IPS-NIHi7 (cell line): Measurements from ENCODE around the gene HS3ST6.
"Not testable (repeated sequence)": the region's sequence is repeated elsewhere in the genome, so short reads cannot be mapped to it uniquely, and the experiment has no call there.

Source experiments
- DNase-seq: peaks from one replicate; pipeline ENCODE4 v3.0.0; 2012; ENCODE audit warnings: mixed read lengths; ENCODE audit errors: extremely low spot score

HS3ST6 gene

DNA sequence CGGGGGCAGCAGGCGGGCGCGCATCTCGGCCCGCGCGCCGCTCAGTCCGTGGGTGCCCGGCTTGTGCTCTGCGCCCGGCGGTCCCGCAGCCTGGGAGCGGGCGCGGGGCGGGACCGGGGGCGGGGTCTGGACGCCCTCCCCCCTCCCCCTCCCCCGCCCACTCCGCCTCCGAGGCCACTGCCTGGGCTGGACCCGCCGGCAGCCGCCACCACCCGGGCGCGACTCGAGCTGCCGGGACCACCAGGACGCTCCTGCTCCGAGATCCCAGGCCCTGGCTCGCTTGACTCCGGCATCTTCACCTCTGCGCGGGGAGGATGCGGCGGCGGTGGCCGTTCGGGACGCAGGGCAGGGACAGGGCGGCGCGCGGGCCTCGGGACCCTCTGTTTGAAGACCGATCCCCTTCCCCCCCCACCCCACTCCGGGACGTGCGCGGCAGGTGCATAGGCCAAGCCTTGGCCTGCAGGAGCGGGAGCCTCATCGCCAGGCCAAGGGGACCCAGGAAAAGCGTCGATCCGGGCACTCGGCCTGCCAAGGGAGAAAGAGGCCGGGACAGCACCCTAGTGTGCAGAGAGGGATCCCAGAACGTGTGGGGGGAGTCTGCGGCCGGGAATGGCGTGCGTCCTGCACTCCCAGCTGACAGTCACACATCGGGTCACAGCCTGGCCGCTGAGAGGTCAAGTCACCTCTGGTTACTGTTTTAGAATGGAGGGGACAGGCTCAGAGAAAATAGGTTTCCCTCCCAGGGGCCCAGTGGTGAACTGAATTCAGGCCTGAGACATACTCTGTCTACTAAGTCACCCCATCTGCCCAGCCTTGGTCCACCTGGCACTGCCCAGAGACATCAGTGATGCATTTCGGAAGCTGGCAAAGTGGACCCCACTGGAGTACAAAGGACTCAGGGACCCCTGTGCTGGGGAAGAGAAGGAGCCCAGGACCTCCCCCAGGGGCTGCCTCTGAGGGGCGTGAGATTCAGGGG lies at the start of gene HS3ST6:
HS3ST6 (minus strand) TSS at position 65 of the 976 bp plus-strand sequence. CDS start 92 bp downstream, outside the sequence.
- peak; percentile 67 for DNase-seq

DNA sequence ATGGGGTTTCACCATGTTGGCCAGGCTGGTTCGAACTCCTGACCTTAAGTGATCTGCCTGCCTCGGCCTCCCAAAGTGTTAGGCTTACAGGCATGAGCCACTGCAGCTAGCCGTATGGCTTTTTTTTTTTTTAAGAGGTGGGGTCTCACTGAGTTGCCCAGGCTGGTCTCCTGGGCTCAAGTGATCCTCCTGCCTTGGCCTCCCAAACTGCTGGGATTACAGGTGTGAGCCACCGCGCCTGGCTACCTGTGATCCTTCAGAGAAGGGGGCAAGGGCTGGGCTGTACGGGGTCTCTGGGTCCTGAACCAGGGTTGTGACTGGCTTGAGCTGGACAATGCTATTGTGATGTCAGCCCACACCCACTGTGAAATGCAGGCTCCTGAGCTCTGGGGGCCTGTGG lies 48.2 kb upstream of the HS3ST6 start, which contains the start of gene RNF151:
RNF151 (plus strand) TSS at position 397 of the 400 bp plus-strand sequence. CDS start 26 bp downstream, outside the sequence.
- DNase-seq, result no peak

DNA sequence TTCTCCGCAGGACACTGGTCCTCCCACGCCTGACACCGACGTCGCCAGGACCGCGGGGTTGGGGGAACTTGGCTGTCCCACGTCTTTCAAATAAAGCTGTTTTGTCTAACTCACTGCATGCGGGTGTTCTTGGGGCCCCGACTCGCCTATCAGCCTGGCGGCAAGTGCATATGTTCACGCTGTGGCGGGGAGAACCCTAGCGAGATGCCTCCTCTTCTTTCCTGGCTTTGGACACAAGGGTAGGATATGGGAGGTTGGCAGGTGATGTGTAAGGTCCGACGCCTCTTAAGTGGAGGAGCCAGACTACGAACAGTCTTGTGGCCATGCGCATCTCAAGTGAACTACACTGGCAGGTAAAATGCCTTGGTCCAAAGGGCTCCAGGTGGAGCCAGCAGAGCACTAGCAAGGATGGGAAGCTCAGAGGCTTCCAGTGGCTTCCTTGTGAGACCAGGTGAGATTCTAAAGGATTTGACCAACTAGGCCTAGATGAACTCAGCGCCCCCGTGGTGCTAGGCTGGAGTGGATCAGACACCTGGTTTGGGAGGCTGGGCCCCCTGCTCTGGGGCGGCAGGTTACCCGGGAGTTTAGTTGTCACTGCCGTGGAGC lies 47.3 kb upstream of the HS3ST6 start:
- no peak for DNase-seq

DNA sequence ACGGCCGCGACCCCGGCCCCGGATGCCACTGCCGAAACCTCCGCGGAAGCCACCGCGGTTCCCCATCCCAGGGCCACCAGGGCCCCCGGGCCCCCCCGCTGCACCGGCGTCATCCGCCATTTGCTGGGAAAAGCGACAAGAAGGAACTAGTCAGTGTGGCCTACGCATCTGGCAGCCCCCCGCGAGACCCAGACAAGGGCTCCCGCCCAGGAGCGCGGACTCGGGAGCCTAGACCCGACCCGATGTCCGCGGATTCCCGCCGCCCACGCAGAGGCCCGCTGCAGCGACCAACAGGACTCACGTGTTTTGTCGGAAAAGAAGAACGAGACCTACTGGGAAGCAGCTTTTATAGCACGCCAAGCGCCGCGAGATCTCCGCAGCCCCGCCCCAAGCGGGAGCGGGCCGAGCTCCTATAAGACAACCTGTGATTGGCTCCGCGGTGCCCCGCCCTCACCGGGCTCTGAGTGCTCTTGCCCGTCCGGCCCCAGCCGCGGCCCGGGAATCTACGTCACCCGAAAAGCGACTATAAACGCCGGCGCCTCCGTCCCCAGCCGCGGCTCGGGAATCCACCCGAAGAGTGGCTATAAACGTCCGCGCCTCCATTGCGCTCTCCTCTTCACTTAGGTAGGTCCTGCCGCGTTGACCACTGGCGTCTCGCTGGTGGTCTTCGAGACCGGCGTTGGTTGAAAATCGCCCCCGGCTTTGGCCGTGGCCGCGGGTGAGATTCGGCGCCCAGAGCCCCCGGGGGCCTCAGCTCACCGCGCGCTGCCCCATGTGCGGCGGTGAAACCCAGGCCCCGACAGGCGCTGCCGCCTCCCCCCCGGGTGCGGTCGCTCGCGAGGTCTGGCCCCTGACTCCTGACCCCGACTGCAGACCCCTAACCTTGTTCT lies 46.5 kb upstream of the HS3ST6 start, which contains the start of gene RPS2:
RPS2 (minus strand) TSS at position 321 of the 890 bp plus-strand sequence; CDS start at position 120, 201 bp downstream.
- DNase-seq, result peak; percentile 98

DNA sequence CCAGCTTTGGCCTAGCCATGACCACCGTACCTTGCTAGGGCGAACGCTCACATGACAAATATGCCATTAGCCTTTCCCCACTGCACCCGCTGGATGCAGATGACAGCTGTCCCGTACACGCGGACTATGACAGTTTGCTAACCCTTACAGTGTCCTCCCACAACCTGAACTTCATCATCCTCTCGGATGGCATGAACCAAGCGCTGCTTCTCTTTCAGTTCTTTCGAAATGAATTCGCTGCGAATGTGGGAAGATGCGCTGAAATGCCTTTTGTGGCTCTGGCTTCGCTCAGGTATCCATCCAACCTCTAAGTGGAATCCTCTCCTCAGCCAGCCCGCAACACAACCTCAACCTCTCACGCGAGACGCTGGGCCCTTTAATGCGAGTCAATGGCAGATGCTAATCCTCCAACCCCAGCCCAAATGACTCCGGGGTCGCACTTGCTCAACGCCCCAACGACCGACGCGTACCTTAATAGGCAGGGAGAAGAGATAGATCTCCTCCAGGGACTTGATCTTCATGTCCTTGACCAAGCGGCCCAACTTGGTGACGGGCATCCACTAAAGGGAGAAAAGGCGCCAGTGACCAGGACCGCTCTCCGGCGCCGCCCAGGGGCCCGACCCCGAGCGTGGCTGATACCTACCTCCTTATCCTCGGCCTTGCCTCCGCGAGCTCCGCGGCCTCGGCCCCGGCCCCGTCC lies 45.7 kb upstream of the HS3ST6 start:
- DNase-seq, result no peak

DNA sequence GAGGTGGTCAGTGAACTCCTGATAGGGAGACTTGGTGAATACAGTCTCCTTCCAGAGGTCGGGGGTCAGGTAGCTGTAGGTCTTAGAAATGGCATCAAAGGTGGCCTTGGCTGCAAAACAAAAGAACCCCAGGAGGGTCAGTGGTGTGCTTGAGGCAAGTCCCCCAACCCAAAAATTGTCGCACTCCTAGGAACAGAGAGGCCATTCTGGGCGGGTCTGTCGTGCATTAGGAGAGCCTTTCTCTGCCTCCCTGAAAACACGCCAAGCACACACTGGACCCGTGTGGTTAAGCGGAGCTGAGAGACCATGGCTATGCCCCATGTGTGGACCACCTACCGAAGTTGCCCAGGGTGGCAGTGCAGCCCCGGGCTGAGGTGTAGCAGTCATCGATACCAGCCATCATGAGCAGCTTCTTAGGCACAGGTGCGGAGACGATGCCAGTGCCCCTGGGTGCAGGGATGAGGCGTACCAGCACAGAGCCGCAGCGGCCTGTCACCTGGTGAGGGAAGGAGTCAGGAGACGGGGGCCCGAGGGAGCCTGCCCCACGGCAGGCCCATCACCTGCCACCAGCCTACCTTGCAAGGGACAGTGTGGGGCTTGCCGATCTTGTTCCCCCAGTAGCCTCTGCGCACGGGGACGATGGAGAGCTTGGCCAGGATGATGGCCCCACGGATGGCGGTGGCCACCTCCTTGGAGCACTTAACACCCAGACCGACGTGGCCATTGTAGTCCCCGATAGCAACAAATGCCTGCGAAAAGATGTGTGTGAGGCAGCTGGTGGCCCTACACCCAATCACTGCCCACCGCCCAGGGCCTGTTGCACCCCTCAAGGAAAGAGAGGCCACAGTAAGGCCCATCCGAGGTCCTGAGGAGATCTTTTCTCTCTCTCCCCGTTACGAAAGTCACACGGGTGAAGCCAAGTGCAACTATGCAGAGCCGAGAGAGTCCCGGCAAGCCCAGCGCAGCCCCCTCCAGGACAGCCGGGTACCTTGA lies 44.2 kb upstream of the HS3ST6 start:
- not testable (repeated sequence) for DNase-seq

DNA sequence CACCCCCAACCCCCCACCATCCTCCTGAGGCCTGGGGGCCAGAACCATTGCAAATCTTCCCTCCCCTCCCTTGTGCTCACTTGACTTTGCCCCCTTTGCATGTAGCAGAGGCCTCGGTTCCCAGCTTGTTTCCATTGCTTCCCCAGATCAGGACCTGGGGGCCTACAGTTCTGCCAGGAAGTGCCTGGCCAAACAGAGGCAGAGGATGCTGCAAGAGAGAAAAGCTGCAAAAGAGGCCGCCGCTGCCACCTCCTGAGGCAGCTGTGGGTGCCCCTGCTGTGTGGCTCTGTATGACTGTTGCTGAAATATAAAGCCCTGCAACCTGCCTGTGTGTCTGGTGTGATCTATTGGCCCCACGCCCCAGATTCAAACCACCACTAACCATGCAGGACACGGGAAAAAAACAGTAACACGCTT lies 43.4 kb upstream of the HS3ST6 start:
- no peak for DNase-seq

DNA sequence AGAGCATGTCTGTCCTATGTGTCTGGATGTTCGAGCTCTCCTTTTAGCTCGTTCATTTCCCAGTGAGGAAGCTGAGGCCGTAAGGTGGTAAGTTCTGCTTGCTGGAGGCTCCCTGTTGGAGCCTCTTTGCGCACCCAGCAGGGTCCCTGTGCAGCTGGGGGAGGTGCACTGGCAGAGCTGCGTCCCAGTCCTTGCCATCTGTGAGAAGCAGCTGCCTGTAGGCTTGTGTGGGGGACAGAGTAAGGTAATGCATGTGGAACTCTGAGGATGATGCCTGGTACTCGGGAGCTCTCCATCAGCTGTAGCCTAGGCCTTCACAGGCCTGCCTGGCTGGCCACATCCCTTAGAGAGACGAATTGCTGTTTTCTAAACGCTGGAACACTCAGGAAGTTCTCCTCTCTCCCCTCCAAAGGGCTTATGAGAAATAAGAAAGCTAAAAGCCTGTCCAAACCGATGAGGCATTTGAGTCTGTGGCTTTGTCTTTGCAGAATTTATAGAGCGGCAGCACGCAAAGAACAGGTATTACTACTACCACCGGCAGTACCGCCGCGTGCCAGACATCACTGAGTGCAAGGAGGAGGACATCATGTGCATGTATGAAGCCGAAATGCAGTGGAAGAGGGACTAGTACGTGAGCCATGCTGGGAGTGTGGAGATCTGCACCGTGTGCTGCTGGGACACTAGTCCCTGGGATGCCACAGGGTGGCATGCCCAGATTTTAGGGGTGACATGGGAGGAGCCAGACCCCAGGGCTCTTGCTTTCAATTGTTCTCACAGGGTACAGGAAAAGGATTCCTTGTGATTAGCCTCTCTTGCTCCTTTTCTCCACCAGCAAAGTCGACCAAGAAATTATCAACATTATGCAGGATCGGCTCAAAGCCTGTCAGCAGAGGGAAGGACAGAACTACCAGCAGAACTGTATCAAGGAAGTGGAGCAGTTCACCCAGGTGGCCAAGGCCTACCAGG lies 42.7 kb upstream of the HS3ST6 start:
- no peak for DNase-seq

DNA sequence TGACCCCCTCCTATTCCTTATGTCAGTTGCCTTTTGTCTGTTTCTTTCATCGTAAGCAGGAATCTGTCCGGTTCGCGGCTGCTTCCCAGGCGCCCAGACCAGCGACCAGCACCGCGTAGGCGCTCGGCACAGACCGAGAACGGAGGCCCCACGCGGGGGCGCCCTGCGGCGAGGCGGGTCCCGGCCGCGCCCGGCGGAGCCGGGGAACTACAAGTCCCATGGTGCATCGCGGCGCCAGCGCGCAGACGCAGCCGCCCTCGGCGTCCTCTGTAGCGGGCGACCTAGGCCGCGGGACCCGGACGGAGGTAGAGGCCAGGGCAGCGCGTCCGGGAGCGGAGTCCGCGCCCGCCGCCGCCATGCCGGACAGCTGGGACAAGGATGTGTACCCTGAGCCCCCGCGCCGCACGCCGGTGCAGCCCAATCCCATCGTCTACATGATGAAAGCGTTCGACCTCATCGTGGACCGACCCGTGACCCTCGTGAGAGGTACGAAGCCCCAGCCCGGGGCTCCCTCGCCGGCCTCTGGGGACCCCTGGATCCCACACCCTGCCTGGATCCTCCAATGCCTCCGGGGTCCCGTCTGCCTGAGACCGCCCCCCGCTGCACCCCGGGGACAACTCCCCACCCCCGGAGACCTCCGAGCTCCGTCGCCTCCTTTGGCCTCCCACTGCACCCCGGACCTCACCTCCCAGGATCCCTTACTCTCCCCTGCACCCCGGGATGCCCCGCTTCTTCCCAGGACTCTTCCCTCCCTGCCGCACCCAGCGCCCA lies 41.2 kb upstream of the HS3ST6 start, which contains the start of gene NDUFB10:
NDUFB10 (plus strand) TSS at position 270 of the 771 bp plus-strand sequence; CDS start at position 357, 87 bp downstream.
- DNase-seq, result peak; percentile 85

DNA sequence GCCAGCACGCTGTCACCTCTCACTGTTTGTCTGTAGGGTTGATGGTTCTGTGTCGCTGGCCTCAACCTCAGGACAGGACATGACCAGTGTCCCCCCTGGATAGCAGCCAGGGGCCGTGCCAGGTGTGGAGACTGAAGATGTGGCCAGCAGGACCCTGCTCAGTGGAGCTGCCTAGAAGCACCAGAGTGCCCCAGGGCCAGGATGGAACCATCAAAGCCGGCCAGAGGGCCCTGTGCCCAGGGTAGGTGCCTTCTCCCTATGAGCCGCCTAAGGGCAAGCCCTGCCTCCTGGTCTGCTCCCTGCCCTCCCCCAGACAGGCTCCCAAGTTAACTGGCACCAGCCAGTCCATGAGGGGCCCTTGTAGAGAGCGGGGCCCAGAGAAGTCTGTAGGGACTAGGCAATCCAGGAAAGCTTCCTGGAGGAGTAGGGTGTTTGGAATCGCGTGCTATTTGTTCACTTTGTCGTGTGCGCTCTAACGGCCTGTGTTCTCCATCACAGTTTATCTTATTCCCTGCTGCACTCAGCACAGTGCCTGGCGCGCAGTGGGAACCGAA lies 40.6 kb upstream of the HS3ST6 start:
- DNase-seq, result no peak

DNA sequence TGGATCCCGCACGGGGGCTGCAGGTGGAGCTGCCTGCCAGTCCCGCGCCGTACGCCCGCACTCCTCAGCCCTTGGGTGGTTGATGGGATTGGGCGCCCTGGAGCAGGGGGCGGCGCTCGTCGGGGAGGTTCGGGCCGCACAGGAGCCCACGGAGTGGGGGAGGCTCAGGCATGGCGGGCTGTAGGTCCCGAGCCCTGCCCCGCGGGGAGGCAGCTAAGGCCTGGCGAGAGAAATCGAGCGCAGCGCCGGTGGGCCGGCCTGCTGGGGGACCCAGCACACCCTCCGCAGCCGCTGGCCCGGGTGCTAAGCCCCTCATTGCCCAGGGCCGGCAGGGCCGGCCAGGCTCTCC lies 39.9 kb upstream of the HS3ST6 start:
- DNase-seq, result not testable (repeated sequence)

DNA sequence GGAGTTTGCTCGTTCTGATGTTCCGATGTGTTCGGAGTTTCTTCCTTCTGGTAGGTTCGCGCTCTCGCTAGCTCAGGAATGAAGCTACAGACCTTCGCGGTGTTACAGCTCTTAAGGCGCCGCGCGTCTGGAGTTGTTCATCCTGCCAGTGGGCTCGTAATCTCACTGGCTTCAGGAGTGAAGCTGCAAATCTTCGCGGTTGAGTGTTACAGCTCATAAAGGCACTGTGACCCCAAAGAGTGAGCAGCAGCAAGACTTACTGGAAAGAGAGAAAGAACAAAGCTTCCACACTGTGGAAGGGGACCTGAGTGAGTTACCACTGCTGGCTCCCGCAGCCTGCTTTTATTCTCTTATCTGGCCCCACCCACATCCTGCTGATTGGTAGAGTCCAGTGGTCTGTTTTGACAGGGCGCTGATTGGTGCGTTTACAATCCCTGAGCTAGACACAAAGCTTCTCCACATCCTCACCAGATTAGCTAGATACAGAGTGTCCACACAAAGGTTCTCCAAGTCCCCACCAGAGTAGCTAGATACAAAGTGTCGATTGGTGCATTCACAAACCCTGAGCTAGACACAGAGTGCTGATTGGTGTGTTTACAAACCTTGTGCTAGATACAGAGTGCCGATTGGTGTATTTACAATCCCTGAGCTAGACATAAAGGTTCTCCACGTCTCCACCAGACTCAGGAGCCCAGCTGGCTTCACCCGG lies 39.4 kb upstream of the HS3ST6 start:
- DNase-seq, result not testable (repeated sequence)

DNA sequence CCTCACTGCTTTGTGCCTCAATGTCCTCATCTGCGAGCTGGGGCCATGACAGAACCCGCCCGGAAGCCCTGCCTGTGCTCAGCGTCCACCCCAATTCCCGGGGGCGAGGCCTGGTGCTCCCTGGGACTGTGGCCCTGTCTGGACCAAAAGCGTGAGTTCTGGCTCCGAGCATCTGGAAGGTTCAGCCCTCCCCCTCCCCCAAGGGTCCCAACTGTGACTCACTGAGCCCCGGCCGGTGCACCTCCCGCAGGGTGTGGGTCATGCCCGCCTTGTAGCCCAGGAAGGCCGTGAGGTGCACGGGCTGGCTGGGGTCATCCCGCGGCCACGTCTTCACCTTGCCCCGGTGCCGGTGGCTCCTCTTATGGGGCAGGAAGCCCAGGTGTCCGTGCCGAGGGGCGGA lies 35.5 kb upstream of the HS3ST6 start:
- no peak for DNase-seq

DNA sequence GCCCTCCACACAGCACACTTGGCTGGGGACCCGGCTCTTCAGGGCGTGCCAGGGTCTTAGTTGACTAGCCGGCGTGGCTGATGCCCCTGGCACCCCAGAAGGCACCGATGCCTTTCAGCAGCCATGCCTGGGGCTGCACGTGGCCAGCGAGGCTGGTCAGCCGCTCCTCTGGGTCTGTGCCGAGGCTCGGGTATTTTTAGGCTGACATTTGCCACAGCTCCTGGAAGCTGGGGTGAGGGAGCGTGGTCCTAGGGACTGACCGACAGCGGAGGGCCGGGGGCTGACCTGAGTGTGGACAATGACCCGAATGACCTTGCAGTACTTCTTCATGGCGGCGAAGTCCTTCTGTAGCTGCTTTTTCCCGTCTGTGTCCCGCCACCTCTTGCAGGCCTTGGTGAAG lies 32.3 kb upstream of the HS3ST6 start:
- no peak for DNase-seq

DNA sequence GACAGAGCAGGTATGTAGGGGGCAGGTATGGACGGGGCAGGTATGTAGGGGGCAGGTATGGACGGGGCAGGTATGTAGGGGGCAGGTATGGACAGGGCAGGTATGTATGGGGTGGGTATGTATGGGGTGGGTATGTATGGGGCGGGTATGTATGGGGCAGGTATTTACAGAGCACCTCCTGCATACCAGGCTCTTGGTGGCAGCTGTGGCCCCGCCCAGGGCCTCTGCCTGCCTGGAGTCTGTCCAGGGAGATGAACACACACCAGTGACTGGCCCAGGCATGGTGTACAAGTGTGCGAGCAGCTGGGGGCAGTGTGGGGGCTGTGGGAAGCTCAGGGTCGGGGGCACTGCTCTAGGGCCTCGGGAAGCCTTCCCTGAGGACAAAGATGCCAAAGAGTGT lies 31.8 kb upstream of the HS3ST6 start:
- DNase-seq, result no peak

DNA sequence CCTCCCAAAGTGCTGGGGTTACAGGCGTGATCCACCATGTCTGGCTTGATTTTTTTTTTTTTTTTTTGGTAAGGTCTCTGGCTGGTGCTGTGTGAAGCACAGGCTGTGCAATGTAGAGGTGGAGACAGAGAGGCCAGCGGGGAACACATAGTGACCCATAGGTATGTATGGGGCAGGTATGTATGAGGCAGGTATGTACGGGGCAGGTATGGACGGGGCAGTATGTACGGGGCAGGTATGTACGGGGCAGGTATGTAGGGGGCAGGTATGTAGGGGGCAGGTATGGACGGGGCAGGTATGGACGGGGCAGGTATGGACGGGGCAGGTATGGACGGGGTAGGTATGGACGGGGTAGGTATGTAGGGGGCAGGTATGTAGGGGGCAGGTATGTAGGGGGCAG lies 31.3 kb upstream of the HS3ST6 start:
- no peak for DNase-seq

DNA sequence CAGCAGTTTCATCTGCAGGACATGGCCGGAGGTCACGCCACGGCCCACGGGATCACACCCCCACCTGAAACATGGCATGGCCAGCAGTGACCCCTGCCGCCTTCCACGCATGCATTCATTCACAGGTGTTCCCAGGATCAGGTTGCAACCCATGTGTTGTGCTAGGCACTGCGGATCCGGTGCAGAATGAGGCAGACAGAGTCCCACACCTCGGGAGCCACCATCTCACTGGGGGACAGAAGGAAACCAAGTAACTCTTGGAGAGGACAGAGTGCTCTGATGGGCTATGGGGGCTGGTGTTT lies 29.1 kb upstream of the HS3ST6 start:
- no peak for DNase-seq
